Prostate gland (tissue), 2 donors: Measurements from ENCODE around the gene TBX3.

Experiments used
- POLR2A ChIP-seq: fragments of 450-650 bp; IDR thresholded peaks from one replicate; pipeline ENCODE4 v1.6.1; 2016; ENCODE audit warnings: antibody characterized with exemption, mild to moderate bottlenecking
- POLR2AphosphoS5 ChIP-seq: sonication (generic); formaldehyde crosslinking; IDR thresholded peaks from one replicate; pipeline ENCODE4 v1.6.1; 2017; ENCODE audit warnings: antibody characterized with exemption
- TF ChIP-seq, protein P1 (sequence below), 4 experiments: fragments of 200-600 bp in 2 of 4; fragments of 450-650 bp in 2 of 4; sonication (generic) in 2 of 4; IDR thresholded peaks; 1 replicate in 3 of 4; 2 replicates in 1 of 4; pipeline ENCODE4 v1.5.1; 2016 to 2019; ENCODE audit warnings: antibody characterized with exemption in 4 of 4, mild to moderate bottlenecking in 2 of 4, moderate library complexity in 2 of 4

DNA sequence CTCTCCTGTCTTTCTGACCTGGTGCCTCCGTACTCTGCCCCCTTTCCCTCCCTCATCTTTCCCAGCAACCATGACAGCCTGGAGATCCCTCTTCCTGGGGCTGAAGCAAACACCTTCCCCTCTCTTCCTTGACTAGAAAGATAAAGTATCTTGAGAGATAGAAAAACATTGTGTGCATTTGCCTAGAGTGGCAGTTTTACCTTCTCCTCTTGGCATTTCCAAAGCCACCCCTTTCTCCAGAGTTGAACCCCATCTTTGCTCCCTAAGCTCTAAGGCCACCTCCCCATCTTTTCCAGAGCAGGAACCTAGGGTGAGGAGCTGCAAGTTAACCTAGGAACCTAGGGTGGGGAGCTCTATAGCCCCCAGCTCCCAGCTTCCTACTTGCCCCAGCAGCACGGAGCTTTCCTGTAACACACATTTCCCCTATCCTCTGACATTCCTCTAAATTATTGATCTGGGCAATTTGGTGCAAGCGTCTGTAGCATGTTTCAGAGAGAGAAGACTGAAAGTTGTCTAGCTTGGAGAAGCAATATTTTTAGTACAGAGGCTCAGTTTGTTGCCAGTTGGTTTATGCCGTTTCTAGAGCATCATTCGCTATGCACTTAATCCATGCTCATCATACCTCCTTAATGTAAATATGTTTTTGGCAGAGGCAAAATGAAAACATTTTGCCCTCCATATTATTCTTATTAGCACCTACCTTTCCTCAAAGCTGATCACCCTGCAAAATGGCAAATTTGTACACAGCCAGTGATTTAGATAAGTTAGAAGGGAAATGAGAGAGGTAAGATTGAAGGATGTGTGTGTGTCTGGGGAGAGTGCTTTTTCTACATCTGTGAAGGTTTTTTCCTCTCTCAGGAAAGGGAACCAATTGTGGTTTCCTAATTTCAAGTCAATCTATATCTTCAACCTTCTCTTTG is 5.4 kb upstream of the TBX3 start:
- TF ChIP-seq, protein P1, sequence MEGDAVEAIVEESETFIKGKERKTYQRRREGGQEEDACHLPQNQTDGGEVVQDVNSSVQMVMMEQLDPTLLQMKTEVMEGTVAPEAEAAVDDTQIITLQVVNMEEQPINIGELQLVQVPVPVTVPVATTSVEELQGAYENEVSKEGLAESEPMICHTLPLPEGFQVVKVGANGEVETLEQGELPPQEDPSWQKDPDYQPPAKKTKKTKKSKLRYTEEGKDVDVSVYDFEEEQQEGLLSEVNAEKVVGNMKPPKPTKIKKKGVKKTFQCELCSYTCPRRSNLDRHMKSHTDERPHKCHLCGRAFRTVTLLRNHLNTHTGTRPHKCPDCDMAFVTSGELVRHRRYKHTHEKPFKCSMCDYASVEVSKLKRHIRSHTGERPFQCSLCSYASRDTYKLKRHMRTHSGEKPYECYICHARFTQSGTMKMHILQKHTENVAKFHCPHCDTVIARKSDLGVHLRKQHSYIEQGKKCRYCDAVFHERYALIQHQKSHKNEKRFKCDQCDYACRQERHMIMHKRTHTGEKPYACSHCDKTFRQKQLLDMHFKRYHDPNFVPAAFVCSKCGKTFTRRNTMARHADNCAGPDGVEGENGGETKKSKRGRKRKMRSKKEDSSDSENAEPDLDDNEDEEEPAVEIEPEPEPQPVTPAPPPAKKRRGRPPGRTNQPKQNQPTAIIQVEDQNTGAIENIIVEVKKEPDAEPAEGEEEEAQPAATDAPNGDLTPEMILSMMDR (IDR thresholded peaks at IDR 0.05) = no peak
- no peak for TF ChIP-seq POLR2A
- TF ChIP-seq POLR2AphosphoS5 = no peak
